B cell (primary cell): ENCODE measurements around the gene KRT5. TPM values are rescaled to one million over a fixed set of nuclear protein-coding genes. Genes with fewer than 3 reads are reported as not detected.

Experiments
- ATAC-seq: fragments of 200-7000 bp; cut with Tn5 transposase; one replicate; pipeline ENCODE4 v1.10.0; 2021; ENCODE audit warnings: low read depth, mild to moderate bottlenecking, moderate number of reproducible peaks, moderate library complexity
- CTCF ChIA-PET: fragments of 350-600 bp; sonication (Branson Sonifier 250); formaldehyde crosslinking; loops from one replicate; lab custom pipeline; 2021; ENCODE audit warnings: antibody characterized with exemption, inconsistent platforms; lab: Charles Lee
- POLR2A ChIA-PET: fragments of 350-600 bp; sonication (Branson Sonifier 250); formaldehyde crosslinking; loops from one replicate; lab custom pipeline; 2021; ENCODE audit warnings: antibody characterized with exemption; lab: Charles Lee
- DNase-seq: peaks from one replicate; pipeline ENCODE4 v3.0.0; 2013
- H2AFZ ChIP-seq: 2 replicates; pipeline ENCODE4 v1.6.1; 2012; ENCODE audit warnings: mild to moderate bottlenecking, low read depth, low read length; ENCODE audit not compliant: insufficient read depth, poor library complexity, severe bottlenecking
- H3K27ac ChIP-seq, 2 donors: 1 replicate in 1 of 2; 2 replicates in 1 of 2; pipeline ENCODE4 v1.5.1; 2012 to 2013; ENCODE audit warnings: low read length in 2 of 2, mild to moderate bottlenecking in 2 of 2, moderate library complexity in 1 of 2
- H3K27me3 ChIP-seq, 4 experiments: fragments of 200-600 bp in 1 of 4; sonication (generic) in 1 of 4; replicated peaks in 1 of 4; 1 replicate in 2 of 4; 2 replicates in 2 of 4; pipeline versions ENCODE4 v1.6.1 to v1.7.0; 2013 to 2016; ENCODE audit warnings: low read length in 3 of 4, mild to moderate bottlenecking in 2 of 4, mixed read lengths in 1 of 4, moderate library complexity in 1 of 4; ENCODE audit not compliant: insufficient read depth in 4 of 4, control insufficient read depth in 3 of 4; ENCODE audit errors: control extremely low read depth in 1 of 4
- H3K36me3 ChIP-seq, 2 experiments: replicated peaks in 1 of 2; 1 replicate in 1 of 2; 2 replicates in 1 of 2; pipeline versions ENCODE4 v1.6.1 to v1.7.1; 2013; ENCODE audit warnings: low read length in 1 of 2; ENCODE audit not compliant: insufficient read depth in 2 of 2, control insufficient read depth in 1 of 2; ENCODE audit errors: control extremely low read depth in 1 of 2, extremely low read depth in 1 of 2
- H3K4me1 ChIP-seq, 2 donors: fragments of 200-600 bp in 1 of 2; sonication (generic) in 1 of 2; 1 replicate in 1 of 2; 2 replicates in 1 of 2; pipeline versions ENCODE4 v1.5.1 to v1.6.1; 2013 to 2017; ENCODE audit warnings: low read length in 2 of 2; ENCODE audit not compliant: control insufficient read depth in 2 of 2, insufficient read depth in 2 of 2
- H3K4me2 ChIP-seq: replicated peaks from 2 replicates; pipeline ENCODE3; 2012; ENCODE audit warnings: mild to moderate bottlenecking, low read depth, low read length; ENCODE audit not compliant: poor library complexity, severe bottlenecking
- H3K4me3 ChIP-seq, 5 experiments: fragments of 200-600 bp in 1 of 5; sonication (generic) in 1 of 5; 1 replicate in 3 of 5; 2 replicates in 2 of 5; pipeline versions ENCODE4 v1.5.1 to v1.7.0; 2011 to 2016; ENCODE audit warnings: low read length in 4 of 5, mild to moderate bottlenecking in 4 of 5, low read depth in 2 of 5, control low read depth in 1 of 5, moderate library complexity in 1 of 5; ENCODE audit not compliant: insufficient read depth in 1 of 5; ENCODE audit errors: control extremely low read depth in 1 of 5, extremely low read depth in 1 of 5
- H3K79me2 ChIP-seq: fragments of 200-600 bp; sonication (generic); one replicate; pipeline ENCODE4 v1.6.0; 2016; ENCODE audit warnings: low read length; ENCODE audit not compliant: control insufficient read depth, insufficient read depth
- H3K9ac ChIP-seq: fragments of 200-600 bp; sonication (generic); 2 replicates; pipeline ENCODE4 v1.6.1; 2017; ENCODE audit warnings: mild to moderate bottlenecking, low read length, moderate library complexity
- H3K9me3 ChIP-seq, 3 donors: one replicate each; pipeline versions ENCODE4 v1.6.1 to v1.7.1; 2013; ENCODE audit warnings: low read length in 2 of 3; ENCODE audit not compliant: control insufficient read depth in 2 of 3, insufficient read depth in 1 of 3; ENCODE audit errors: control extremely low read depth in 1 of 3
- H4K20me1 ChIP-seq: 2 replicates; pipeline ENCODE4 v1.6.0; 2012; ENCODE audit warnings: mild to moderate bottlenecking, low read length; ENCODE audit not compliant: insufficient read depth, control insufficient read depth, poor library complexity, severe bottlenecking
- H3K27ac Mint-ChIP-seq: one replicate; pipeline ENCODE4 v1.8.0; 2021; ENCODE audit warnings: mixed read lengths
- H3K27me3 Mint-ChIP-seq: one replicate; pipeline ENCODE4 v1.8.0; 2021; ENCODE audit warnings: mixed read lengths
- H3K4me1 Mint-ChIP-seq: one replicate; pipeline ENCODE4 v1.8.0; 2021; ENCODE audit warnings: mixed read lengths
- H3K4me3 Mint-ChIP-seq: one replicate; pipeline ENCODE4 v1.8.0; 2021; ENCODE audit warnings: mixed read lengths
- H3K9me3 Mint-ChIP-seq: one replicate; pipeline ENCODE4 v1.8.0; 2022; ENCODE audit warnings: mixed read lengths; ENCODE audit not compliant: insufficient read depth
- CTCF ChIP-seq: fragments of 200-600 bp; IDR thresholded peaks from one replicate; pipeline ENCODE4 v1.8.0; 2022; ENCODE audit warnings: antibody characterized with exemption, mild to moderate bottlenecking
- EZH2 ChIP-seq: IDR thresholded peaks from 2 replicates; pipeline ENCODE4 v1.6.1; 2012; ENCODE audit warnings: borderline replicate concordance, low read depth, mild to moderate bottlenecking, moderate library complexity, low read length; ENCODE audit not compliant: insufficient read depth, poor library complexity, severe bottlenecking
- whole genome bisulfite sequencing: methylation state at CpG from one replicate; pipeline ENCODE4 v1.1.5; 2013; ENCODE audit warnings: missing lambda C conversion rate; ENCODE audit not compliant: insufficient coverage; 5-methylcytosine and 5-hydroxymethylcytosine counted together
- intact Hi-C: fragments of 100-400 bp; cut with micrococcal nuclease; formaldehyde crosslinking; loops from one replicate; pipeline ENCODE4 v1.10.0; 2022
- polyA plus RNA-seq: library from polyadenylated mRNA; depleted of rRNA; stranded (reverse); fragments of >200 nt; gene quantifications from 2 replicates; pipeline ENCODE4 v1.2.3, GENCODE V29; 2012
- total RNA-seq, 2 donors: library from RNA; stranded (reverse); fragments of 120-200 nt in 1 of 2; gene quantifications; 1 replicate in 1 of 2; 2 replicates in 1 of 2; pipeline versions ENCODE4 v1.2.3 to v1.2.4, GENCODE V29; 2013 to 2022

KRT5 gene
- total and polyA plus RNA-seq, 2 donors (not counting 1 experiment from before 2014, with no cell fraction given): not detected

GRCh38 chr12:52535574-52535973 lies 15.4 kb upstream of the KRT5 start:
- Histone ChIP-seq H3K79me2 (no peaks in the 10 kb centered on the region), H3K4me1 (no peaks in the 10 kb centered on the region), H3K27me3 (peaks cover 0 to 5% (median 0%) of the 10 kb centered on the region in 4 experiments), H3K27ac (no peak overlapping the region), H2AFZ (no peak overlapping the region), H4K20me1 (no peaks in the 10 kb centered on the region), H3K9me3 (peaks cover 0 to under 1% (median 0%) of the 10 kb centered on the region in 3 donors), H3K36me3 (no peaks in the 10 kb centered on the region), H3K4me2 (no peak overlapping the region), H3K9ac (no peak overlapping the region), H3K4me3 (no peak overlapping the region)
- Mint-ChIP-seq H3K27me3 (peaks cover 4% of the 10 kb centered on the region), H3K27ac (no peak overlapping the region), H3K4me1 (no peaks in the 10 kb centered on the region), H3K4me3 (no peak overlapping the region), H3K9me3 (no peaks in the 10 kb centered on the region)
- WGBS: no CpG with 5 or more reads among the region's 1 CpG
- ChIA-PET CTCF (no interaction called here), POLR2A (no interaction called here)
- intact Hi-C loops: no loop called here
- no peak for DNase-seq
- TF ChIP-seq EZH2: no peak
- no peak for TF ChIP-seq CTCF
- no peak for ATAC-seq

- ATAC-seq (no peak), DNase-seq (no peak)
- no peaks in the 10 kb centered on the region for H4K20me1 ChIP-seq
- Mint-ChIP-seq H3K27me3 (peaks cover 4% of the 10 kb centered on the region), H3K9me3 (no peaks in the 10 kb centered on the region), H3K4me1 (no peaks in the 10 kb centered on the region), H3K27ac (no peak overlapping the region), H3K4me3 (no peak overlapping the region)
- 86% methylated on average over 1 of the region's 5 CpGs for WGBS
- no peak overlapping the region for H2AFZ ChIP-seq
- H3K27me3 ChIP-seq: peaks cover 0 to 5% (median 0%) of the 10 kb centered on the region in 4 experiments
- H3K79me2 ChIP-seq: no peaks in the 10 kb centered on the region
- no peaks in the 10 kb centered on the region for H3K9me3 ChIP-seq
- TF ChIP-seq CTCF: no peak
- TF ChIP-seq EZH2: no peak
- intact Hi-C loops: no loop called here
- POLR2A ChIA-PET: no interaction called here
- H3K4me3 ChIP-seq: no peak overlapping the region
- CTCF ChIA-PET: no interaction called here
- H3K4me1 ChIP-seq: no peaks in the 10 kb centered on the region
- no peak overlapping the region for H3K4me2 ChIP-seq
- H3K36me3 ChIP-seq: no peaks in the 10 kb centered on the region
- H3K27ac ChIP-seq: no peak overlapping the region
- no peak overlapping the region for H3K9ac ChIP-seq
Measured at GRCh38 chr12:52534482-52534881, 14.3 kb upstream of the KRT5 start.
